ENCODE measurements around the gene ACSM5.

ACSM5 gene, protein sequence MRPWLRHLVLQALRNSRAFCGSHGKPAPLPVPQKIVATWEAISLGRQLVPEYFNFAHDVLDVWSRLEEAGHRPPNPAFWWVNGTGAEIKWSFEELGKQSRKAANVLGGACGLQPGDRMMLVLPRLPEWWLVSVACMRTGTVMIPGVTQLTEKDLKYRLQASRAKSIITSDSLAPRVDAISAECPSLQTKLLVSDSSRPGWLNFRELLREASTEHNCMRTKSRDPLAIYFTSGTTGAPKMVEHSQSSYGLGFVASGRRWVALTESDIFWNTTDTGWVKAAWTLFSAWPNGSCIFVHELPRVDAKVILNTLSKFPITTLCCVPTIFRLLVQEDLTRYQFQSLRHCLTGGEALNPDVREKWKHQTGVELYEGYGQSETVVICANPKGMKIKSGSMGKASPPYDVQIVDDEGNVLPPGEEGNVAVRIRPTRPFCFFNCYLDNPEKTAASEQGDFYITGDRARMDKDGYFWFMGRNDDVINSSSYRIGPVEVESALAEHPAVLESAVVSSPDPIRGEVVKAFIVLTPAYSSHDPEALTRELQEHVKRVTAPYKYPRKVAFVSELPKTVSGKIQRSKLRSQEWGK

DNA sequence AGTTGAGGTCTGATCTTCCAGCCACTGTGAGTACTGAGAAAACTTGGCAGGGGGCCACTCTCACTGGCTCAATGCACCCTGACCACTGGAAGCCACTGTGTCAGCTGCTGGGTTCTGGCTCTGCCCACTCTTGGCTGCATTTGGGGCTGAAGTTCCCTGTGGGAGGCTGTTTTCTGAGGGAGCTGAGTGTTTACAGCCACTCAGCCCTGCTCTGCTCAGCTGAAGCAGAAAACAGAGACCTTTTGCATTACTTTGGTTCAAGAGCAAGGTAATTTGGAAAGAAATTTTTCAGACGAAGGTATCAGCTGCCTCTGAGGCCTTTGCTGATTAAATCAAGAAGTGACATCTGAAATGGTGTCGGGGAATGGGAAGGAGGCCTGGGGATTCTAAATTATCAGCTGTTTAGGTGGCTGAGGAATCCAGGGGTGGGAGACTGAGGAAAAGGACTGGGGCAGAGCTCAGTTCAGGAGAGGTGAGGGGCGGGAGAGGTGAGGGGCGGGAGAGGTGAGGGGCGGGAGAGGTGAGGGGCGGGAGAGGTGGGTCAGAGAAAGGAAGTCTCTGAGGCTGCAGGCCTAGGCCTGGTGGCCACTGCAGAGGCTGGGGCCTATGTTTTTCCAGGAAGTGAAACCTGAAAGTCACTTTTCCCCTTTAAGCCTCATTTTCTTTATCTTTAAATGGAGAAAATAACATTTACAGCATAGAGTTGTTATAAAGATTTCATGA lies at the start of gene ACSM5:
Gene ACSM5, plus strand, starts transcription at position 137 of the 723 bp plus-strand sequence. CDS start 1,951 bp downstream, outside the sequence.
- DNase-seq, result no peak

DNA sequence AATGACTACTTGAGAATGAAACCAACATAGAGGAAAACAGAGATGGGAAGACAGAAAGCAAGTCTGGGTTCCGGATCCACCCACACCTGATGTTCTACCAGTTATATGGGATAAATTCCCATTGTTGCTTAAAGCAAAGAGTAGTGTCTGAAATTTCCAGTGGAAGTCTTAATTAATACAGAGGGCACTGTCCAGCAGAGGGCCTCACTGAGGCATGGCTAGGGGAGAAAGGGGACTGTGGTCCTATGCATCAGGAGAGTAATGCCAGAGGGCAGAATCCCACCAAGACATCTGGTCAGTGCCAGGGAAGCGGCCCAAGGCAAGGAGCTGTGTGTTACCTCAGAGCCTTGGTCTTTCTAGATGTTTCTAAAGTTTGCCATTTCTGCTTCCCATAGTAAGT lies 49.3 kb upstream of the ACSM5 start:
- no peak for DNase-seq

DNA sequence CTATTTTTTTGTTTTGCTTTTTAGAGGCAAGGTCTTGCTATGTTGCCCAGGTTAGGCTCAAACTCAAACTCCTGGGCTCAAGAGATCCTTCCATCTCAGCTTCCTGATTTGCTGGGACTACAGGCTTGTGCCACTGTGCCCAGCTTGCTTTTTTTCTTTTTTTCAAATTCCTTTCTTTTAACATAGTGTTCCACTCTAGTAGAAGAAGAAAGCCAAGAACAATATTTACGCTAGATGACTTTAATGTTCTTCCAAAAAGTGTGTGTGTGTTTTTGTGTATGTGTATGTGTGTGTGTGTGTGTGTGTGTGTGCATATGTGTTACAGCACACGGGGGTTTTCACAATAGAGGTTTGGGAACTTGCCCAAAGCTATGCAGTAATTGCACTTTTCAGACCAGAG lies 46.1 kb upstream of the ACSM5 start:
- no peak for DNase-seq

DNA sequence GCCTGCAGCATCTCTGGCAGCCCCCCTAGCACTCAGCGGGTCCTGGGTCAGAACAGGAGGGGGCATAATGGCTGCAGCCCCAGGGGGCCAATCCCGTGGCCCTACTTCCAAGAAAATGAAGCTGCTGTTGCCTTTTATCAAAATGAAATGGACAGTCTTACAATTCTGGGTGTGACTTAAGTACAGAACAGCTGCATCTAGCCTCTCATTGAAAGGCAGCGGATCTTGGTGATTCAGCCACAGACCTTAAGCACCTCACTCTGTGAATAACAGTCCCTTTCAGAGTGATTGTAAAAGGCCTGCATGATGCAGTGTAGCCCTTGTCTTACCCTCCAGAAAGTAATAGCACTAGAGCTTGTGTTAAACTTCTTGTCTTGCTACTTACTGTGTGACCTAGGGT lies 45.3 kb upstream of the ACSM5 start:
- no peak for DNase-seq

DNA sequence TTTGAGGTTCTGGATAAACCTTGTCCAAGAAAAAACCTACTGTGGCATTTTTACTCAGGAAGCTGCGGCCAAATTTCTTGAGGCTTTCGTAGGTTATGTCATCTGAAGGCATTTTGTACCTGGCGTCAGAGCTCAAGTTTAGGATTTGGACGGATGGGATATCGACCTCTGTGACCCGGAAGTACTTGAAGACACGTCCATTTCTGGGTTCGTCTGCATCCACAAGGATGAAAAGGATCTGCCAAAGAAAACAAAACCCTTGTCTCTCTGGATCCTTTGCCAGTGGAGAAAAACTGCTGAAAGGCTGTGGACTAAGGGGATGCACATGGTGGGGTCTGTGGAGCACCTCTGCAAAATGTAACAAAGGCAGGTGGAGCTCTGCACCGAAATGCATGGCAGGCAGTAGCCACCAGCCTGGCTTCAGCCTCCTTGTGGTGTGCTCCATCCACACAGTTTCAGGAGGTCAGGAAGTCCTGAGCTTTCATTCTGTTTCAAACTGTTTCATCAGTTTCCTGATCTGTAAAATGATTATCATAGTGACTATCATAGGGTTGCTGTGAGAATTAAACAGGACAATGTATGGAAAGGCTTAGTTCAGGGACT lies 39.8 kb upstream of the ACSM5 start:
- DNase-seq, result no peak

DNA sequence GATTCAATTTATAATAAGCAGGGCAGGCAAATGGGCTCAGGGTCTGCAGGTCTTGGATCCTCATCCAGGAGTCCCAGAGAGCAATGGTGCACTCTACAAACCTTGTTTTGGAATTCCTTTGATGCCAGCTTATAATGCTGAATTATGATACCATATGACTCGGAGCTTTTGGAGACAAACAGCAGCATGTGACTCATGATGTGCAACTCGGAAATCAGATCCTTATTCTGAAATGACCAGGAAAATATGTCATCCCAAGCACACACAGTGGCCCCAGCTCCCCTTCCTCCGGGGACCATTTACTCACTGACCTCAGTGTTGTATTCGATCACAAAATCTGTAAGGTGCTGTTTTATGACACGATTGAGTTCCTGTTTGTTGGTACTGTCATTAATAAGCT lies 36.6 kb upstream of the ACSM5 start:
- no peak for DNase-seq

DNA sequence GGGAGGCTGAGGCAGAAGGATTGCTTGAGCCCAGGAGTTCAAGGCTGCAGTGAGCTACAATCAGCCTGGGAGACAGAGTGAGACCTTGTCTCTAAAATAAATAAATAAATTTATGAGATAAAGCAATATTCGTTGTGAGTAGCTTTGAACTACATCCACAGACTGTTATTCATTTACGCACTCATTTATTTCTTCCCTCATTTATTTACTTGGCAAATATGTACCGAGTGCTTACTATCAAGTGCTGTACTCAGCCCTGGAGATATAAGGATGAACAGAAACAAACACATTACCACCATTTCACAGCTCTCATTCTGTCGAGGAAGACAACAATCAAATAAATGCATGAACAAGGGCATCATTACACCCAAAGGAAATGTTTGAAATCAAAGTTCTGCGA lies 32.2 kb upstream of the ACSM5 start:
- no peak for DNase-seq

DNA sequence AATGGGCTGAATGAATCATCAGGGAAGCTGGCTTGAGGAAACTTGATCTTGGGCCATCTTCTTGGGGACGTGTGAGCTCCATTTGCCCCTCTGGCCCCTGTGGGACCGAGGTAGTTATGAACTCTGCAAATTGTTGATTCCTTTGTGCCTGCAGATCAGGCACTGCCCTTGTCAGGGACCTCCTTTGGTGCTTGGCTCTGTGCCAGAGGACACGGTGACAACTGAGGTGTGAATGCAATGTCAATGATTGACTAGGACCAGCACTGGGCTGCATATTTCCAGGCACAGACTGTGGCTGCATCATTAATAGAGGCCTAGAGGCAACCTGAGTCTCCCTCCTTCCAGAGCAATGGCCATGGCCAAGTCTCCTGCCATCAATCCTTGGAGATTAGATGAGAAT lies 28.6 kb upstream of the ACSM5 start:
- DNase-seq, result no peak

DNA sequence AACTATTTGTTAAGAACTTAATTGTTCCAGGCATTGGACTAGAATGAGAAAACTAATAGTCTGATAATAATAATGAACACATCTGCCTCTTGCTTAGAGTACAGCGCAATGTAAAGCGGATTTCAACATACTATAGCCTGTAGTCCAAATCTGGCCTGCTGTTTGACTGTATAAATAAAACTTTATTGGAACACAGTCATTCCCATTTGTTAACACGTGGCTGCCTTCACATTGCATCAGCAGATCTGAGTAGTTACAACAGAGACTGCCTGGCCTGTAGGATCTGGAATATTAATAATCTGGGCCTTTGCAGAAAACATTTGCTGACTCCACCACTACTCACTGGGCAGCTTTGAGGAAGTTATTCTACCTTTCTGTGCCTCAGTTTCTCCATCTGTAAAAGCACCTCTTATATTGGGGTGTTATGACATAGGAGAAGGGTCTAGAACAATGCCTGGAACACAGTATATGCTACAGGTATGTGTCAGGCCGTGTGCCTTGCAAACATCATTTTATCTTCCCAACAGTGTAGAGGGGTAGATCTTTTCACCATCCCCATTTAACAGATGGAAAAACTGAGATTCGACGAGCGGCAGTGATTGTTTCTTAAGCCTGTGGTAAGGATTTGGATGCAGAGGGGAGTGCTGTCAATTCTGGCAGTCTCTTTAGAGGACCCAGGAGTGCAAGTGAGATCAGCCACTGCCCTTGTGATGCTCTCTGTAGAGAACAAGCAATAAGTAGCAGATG lies 27.0 kb upstream of the ACSM5 start:
- DNase-seq, result no peak

DNA sequence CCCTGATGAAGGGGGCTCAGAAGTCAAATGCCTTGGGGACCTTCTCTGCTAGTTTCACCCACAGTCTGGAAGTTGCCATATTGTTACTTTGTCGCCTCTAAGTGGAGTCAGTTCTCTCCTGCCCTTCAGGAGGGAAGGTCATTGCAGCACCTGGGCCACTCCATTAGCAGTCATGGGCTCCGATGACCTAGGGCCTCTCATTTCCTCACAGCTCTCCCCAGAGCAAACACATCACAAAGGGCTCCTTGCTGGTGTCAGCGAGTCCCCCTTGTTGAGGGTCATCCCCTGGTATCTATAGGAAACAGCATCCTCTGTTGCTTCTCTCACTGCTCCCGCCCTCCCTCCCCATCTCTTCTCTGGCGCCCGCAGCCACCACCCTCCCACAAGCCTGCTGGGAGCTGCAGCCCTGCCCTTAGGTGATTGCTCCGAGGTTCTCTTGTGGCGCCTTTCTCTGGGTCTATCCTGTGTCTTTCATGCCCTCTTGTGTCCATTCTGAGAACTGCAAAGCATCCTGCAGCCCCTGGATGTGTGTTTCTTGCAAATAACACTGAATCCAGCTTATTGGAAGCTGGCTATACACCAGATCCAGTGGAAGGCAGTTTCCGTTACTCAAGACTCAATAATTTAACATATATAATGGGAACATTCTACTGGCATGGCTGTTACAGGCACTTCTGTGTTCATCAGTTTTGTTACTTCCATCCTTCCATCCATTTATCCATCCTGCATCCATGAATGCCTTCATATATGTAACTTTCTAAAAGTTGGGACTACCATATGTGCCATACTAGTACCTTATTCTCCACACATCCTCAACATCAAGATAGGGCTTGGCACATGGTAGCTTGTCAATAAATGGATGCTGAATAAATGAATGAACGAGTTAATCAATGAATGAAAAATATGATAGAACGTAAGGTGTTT lies 26.0 kb upstream of the ACSM5 start:
- DNase-seq, result peak; percentile 25 to 41

DNA sequence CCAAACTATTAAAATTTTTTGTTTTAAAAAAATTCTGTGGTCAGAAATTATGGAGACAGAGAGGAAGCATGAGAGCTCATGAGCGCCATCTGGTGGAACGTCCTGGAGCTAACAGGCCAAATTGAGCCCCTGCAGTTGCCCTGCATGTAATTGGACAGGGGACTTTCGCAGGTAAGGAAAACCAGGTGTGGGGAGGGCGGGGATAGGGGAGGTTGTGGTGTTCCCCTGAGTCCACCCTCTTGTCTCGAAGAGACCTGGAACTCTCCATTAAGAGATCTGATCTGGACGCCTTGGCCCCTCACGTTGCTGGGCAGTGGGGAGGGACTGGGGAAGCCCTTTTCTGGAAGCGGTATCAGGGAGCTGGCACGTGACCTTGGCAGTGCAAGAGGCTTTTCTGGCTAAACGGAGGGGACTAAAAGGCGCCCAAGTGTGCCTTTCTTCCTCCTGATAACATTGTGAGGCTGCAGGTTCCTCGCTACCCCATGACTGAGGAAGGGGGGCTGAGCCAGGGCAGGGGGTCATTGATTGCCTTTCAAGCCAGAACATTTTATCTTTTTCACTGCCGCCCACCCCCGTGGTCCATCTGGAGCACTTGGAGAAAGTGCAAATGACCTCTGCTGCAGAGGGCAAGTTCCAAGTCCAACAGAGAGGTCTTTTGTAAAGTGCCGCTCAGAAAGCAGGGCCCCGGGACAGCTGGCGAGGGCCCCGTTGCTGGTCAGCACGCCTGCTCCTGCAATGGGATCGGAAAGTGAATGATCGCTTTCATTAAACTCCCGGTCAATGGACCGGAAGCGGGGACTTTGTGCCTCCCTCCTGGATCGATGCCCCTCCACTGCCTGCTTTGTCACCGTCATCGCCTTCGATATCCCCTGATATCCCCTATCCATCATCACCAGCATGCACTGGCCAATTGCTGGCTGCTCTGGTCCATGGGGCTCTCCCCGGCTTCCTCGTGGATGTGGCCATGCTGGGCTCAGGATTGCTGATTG lies 23.2 kb upstream of the ACSM5 start:
- DNase-seq, result peak; percentile 12 to 25

DNA sequence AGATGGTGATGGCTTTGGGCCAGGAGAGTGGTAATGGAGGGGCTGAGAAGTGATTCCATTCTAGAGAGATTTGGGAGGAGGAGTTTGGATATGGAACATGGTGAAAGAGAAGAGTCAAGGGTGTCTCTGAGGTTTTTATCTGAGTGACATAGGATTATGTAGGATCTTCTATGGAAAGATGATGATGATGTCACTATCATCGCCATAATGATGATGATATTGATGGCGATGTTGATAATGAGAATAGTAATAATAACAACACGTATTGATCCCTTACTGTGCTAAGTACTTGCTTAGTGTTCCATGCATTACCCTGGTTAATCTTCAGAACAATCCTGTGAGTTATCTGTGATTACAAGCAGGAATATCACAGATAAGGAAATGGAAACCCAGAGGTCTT lies 21.4 kb upstream of the ACSM5 start:
- DNase-seq, result no peak

DNA sequence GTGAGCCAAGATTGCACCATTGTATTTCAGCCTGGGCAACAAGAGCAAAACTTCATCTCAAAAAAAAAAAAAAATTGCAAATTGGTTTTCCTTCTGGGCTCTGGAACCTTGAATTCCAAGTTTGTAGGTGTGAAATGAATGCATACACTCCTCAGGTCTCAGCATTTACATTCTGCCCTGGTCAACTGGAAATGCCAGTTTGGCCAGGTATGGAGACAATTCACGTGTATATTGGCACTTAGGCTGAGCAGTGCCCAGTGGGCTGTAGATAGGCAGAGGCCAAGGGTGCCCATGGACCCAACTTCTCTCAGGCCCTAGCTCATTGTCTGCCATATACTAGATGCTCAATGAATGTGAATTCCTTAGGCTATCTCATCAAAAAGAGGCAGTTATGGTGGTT lies 20.5 kb upstream of the ACSM5 start:
- DNase-seq, result no peak

DNA sequence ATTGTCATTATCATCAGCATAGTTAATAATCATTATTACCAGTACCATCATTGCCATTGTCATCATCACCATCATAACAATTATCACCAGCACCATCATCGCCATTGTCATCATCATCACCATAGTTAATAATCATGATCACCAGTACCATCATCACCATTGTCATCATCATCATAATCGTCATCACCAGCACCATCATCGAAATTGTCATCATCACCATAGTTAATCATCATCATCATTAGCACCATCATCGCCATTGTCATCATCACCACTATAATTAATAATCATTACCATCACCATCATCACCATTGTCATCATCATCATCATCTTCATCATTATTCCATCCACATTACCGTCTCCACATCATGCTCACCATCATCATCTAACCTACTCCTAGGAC lies 18.3 kb upstream of the ACSM5 start:
- DNase-seq, result no peak

DNA sequence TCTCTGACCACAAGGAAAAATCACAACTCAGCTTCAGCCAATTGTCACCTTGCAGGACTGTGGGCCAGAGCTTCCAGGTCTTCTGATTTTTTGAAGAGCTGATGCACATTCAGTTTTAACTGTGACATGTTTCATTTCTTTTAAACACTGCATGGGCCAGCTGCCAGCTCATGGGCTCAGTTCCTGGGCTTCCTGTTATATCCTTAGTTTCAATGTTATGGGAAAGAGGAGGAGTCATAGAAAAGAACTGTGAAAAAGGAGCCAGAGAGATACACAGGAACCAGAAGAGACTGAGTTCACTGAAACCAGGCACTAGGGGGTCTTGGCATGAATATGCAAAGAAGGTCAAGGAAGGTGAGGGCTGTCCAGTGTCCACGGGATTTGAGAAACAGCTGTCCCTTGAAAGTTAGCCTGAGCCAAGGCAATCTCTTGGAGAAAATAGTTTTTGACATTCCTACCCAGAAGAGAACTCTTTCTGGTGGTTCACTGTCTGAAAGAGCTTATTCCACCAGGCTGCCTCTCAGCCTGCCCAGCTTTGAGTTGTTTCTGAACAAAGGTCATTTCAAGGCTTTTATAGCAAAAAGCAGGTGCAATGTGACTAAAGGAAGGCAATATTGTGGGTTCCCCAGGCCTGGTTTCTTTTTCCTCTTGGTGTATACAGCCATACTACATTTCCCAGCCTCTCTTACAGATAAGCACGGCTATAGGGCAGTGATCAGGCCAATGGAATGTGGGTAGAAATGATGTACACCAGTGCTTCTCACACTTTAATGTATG lies 15.3 kb upstream of the ACSM5 start:
- no peak for DNase-seq

DNA sequence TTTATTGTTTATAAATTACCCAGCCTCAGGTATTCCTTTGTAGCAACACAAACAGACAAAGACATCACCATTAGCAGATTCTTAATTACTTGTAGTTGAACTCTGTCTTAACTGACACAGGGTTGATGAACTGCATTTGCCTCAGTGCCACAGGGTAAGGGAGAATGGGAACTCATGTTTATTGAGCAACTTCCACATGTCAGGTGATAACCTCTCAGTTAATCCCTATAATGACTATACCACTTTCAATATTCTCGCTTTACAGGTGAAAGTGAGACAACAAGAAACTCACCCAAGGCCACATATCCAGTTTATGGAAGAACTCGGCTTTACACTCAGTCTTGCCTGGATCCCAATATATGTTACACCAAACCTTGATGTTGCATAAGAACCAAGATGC lies 13.4 kb upstream of the ACSM5 start:
- DNase-seq, result no peak

DNA sequence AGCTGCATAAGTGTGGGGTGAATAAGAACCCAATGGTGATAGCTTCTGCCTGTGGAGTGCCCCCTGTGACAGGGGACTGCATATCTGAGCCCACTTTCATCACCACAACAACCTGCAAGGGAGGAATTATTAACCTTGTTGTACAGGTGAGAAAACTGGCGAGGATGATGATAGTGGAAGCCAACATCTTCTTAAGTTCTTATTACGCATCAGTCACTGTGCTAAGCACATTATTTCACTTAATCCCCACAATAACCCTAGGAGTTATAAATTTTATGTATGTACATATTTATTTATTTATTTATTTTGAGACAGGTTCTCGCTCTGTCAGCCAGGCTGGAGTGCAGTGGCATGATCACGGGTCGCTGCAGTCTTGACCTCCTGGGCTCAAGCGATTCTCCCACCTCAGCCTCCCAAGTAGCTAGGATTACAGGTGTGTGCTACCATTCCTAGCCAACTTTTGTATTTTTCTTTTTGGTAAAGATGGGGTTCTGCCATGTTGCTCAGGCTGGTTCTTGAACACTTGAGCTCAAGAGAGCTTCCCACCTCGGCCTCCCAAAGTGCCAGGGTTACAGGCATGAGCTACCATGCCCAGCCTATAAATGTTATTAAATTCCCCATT lies 12.4 kb upstream of the ACSM5 start:
- no peak for DNase-seq

DNA sequence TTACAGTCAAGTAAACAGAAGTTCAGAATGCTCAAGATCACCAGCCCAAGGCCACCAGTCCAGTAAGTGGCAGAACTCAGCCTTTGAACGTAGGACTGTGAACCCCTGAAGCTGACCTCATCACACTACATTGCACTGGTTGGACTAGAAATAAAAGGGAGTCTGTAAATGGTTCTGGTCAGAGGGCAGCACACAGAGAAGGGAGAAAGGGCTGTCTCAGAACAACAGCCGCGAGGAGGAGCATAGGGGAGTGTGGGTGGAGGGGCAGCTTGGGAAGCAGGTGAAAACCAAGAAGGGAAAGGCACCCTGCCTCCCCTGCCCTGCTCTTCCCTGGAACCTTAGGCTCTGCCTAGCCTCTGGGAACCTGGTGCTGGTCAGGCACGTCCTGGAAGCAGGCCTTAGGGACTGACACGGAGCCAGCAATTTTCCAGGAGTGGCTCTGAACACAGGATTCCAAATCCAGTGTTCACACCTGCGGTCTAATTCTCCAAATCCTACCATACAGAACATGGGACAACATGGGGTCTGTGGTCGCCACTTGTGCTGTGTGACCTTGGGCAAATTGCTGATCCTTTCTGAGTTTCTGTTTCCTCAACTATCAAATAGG lies 11.8 kb upstream of the ACSM5 start:
- DNase-seq, result no peak

DNA sequence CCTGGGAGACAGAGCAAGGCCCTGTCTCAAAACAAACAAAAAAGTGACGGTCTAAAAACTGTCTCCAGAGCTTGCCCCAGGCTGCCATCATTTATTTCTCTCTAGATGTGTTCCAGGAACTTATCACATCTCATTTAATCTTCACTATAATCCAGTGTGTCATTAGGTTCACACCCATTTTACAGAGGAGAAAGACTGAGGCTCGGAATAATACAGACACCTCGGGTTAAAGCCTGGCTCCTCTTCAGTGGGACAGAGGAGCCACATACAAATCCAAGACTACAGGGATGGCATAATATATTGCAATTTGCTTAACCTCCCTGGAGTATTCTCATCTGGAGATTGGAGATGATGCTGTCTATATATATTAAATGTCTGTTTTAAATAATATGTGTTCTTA lies 10.7 kb upstream of the ACSM5 start:
- DNase-seq, result no peak

Data from CD4-positive, alpha-beta T cell treated with Interleukin-1 beta for 1 hour (primary cell).